DMS153 (cell line): ENCODE results near the gene LRRC66.

Experiments used
- DNase-seq: peaks from one replicate; lab custom pipeline; 2025; lab: John Stamatoyannopoulos, UW

Gene LRRC66

DNA sequence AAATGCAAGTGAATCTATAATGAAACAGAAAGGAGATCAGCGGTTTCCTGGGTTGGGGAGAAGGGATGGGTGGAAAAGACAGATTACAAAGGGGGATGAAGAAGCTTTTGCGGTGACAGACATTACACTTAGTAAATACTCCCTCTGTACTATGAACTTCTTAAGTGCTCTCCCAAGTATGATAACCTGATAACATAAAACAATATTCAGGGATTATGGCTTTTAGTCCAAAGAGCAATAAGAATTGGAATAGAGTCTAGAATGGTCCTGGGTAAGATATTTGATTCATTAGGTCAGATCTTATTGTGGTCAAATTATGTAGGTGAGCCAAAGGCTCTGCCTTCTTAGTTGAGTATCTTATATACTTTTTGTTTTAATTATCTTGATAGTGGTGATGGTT lies 9.2 kb downstream of the LRRC66 start:
- no peak for DNase-seq

DNA sequence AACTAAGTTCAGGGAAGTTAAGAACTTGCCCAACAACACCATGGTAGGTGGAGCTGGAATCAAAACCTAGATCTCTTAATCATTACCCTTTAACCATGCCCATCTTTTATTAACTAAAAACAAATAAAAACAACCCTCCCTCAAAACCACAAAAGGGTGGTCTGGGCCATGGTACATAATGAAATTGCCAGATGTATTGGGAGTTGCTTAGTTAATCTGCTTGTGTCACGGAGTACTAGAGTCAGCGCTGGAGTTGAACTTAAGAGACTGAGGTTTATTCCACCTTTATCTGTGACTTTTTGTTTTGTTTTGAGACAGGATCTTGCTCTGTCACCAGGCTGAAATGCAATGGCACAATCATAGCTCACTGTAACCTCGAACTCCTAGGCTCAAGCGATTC lies 13.3 kb downstream of the LRRC66 start:
- DNase-seq, result no peak

DNA sequence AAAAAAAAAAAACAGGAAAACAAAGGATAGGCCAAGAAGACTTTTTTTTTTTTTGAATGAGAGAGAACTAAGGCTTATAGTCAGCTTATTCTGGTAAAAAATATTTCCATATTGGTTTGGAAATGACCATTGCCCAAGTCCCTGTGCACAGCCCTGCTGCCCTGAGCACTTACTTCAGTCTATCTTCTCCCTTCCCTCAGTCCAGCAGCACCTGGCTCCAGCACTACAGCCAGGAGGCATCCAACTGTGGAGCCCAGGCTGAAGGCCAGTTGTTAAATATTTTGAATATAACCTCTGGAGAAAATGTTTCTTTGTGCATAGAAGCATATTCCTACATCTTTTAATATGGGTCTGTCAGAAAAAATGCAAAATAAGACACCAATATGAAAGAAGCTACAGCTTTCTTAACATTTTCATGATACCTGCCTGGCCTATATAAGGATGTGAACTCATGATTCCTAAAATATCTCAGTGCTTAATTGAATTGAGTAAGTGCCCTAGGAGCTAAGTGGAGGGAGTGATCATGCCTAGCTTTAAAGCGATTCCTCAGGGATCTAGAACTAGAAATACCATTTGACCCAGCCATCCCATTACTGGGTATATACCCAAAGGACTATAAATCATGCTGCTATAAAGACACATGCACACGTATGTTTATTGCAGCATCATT lies 14.4 kb downstream of the LRRC66 start:
- DNase-seq, result no peak

DNA sequence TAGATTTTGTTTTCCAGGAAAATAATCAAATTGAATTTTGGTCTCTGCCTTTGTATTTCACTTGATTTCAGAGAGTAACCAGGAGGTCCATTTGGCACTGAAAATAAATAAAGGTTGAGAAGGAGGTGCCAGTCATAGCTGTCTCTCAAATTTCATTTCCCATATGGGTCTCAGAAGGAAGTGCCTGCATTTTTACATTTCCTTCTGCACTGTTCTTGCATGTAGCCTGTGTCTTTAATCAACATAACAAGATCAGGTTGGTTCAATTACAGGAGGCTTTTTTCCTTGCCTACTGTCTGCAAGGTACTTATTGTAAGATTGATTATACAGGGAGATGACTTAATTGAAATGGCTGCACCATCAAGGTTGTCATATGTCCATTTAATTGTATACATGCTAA lies 15.7 kb downstream of the LRRC66 start:
- no peak for DNase-seq

DNA sequence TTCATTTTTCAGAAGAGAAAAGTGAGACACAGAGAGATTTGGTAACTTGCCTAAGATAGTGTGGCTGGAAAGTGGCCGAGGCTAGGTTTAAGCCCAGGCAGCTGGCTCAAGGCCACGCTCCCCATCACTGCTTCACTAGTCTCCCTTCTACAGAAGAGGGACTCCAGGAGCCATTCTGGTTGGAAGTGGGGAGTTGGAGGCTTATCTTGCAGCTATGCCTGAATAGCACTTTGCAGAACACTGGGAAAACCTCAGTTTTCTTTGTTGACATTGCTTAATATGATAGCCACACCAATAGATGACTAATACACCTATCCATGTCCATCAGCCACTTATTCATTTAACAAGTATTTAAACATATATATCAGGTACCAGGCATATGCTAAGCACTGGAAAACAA lies 18.5 kb downstream of the LRRC66 start:
- DNase-seq, result no peak

DNA sequence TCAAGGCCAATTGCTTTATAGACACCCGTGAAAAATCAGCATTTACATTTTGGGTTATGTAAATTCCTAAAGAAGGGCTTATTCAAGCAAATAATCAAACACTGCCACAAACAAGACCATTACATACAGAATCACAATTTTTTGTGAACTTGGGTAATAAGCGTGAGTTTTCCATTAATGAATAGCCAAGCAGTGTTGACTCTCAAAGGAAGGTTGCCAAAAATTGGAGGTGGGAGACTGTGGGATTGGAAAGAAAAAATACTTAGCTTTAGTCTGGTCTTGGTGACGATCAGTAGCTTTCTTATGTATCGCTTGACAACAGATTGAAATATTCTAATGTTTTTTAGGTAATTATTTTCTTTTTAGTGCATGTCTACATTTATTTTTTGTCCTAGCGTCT lies 20.9 kb downstream of the LRRC66 start:
- DNase-seq, result no peak

DNA sequence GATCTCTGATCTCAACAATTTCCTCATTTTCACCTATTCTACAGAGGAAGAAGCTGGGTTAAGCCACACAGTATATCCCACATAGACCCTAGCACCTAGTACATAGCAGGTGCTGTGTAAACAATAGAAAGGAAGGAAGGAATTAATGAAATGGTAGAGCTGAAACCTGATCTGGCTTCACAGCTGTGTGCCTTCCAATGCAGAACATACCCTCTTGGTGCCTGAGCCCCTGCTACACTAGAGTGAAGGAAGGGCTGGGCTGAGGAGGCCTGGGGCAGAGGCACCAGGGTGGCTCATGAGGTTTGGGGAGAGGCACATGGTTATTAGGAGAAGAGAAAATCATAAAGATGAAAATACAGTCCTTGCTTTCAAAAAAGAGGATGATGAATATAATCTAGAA lies 21.3 kb downstream of the LRRC66 start:
- DNase-seq, result no peak

DNA sequence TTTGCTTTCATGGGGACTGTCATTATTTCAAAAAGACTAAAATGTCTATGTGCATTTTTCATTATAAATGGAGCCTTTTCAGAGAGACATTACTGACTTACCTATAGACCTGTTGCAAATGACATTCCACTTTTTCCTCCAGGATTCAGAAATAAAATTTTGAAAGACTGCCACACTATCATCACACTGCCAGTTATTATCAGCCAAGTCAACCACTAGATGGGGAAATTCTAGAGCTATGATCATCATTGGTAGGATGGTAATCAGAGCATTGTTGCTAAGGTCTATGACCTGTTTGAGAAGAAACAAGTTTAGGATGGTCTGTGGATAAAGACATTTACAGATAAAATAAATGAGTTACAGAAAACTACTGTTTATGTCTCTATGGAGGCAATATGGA lies 22.5 kb downstream of the LRRC66 start:
- no peak for DNase-seq

DNA sequence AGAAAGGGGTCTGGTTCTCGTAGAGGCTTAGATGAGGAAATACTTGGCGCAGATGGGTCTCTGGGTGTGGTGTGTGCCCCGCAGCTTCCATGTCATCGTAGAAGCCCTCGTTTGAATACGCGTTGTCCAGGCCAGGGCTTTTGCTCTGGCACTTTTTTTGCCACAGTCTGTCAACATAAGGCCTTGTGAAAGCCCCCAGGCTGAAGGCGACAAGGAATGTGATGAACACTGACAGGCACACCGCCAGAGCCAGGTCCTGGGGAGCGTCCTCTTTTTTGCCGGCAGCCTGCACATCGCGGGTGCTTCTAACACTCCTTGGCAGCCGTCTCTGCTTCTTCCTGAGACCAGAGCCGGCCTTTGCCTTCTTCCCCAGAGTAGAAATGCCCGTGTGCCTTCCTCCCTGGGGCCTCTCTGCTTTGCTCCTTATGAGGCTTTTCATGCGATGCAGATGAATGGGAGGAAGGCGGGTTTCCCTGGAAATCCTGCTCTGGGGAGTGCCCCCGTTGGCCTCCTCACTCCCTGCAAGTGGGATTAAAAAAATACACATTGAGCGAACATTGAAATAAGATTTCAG lies 24.4 kb downstream of the LRRC66 start:
- DNase-seq, result no peak

DNA sequence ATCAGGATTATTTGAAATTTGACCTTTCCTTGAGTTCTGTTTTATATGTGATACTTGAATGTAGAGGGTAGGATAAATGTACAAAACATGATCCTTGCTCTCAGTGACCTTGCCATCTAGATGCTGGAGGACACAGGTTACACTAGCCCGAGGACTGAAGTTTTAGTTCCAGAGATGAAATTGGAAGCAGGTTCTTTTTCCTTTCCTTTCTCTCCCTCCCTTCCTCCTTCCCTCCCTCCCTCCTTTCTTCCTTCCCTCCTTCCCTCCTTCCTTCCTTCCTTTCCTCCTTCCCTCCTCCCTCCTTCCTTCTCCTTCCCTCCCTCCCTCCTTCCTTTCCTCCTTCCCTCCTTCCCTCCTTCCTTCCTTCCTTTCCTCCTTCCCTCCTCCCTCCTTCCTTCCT lies 54.3 kb downstream of the LRRC66 start:
- DNase-seq, result no peak

DNA sequence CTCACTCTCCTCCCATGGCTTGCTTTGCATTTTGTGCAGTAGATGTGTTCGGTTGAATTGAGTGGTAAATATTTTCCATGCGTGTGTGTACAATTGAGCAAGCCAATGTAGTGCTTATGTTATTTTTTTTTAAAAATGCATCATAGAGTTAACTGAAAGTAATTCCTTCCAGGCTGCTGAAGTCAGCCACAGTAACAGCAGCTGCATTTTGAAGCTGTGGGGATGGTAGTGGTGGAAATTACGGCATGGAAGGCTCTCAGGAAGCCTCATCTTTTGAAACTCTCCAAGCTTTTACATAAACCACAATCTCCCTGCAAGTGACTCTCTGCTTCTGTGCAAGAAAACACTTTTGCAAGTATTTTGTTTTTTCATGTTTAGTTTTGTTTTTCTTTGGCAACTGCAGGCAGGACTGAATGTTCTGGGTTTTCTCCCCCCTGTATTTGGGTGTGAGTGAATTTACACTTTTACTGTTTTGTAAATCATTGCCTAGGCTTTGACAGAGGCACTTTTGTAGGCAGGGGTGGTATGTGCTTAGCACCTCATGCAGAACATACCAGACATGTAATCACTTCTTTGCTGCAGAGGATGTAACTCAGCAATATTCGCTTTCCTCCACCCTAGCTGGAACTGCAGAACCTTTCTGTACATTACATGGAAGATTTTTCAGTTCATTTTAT lies 56.2 kb downstream of the LRRC66 start:
- DNase-seq, result no peak

DNA sequence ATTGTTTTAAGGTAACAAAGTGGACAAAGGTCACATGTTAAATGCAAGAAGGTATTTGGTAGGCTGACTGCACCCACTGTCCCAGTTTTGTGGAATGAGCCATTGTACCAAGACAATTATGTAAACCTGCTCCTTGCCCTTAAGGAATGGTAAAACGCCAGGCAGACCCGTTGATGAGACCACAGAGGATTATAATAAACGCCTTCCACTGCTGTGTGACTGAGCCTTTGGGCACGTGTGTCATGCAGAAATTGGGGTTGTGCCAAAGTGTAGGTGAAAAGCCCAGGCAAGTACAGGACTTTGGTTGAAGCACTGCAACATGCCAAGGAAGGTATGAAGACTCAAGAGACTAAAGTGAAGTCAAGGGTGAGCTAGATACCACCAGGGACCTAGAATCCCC lies 59.7 kb downstream of the LRRC66 start:
- DNase-seq, result no peak

DNA sequence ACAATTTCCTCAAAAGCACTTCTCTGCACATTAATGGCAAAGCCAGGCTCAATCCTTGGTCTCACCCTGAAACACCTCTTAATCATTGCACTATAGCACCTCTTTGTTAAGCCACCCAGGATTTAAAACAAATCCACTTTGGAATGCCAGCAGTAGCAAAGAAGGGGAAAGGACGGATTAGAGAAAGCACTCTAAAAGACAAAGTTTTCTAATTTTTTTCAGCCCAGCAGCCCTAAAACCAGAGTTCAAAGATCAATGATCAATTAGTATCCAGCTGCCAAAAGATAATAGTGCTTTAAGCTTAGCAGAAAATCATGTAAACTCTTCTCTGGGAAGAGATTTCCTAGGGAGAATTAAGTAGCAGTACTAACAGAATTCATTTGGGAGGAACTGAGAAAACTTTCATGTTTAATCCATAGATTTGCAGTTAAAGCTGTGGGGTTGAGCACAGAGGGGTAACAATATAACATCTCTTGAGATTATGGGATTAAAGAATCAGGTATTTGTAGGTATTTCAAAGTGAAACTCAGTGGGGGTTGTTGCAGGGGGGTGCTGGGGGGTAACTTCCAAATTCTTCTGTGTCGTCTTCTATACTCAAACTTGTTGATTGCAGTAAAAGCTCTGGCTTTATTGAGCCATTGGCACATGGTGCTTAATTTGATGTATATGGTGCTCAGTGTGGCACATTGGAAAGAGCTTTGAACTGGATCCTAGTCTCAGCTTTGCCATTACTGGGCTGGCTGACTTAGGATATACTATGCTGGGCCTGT lies 61.8 kb downstream of the LRRC66 start:
- DNase-seq, result no peak
